Tibial nerve (tissue), 4 donors: ENCODE measurements around the gene MYOM1.

ENCODE experiments used
- EP300 ChIP-seq, 2 donors: sonication (generic); formaldehyde crosslinking; IDR thresholded peaks; one replicate each; pipeline ENCODE4 v1.6.1; 2017; ENCODE audit warnings: antibody characterized with exemption in 2 of 2, mild to moderate bottlenecking in 1 of 2
- POLR2A ChIP-seq, 2 donors: fragments of 450-650 bp; IDR thresholded peaks; one replicate each; pipeline ENCODE4 v1.6.1; 2017; ENCODE audit warnings: antibody characterized with exemption in 2 of 2, mild to moderate bottlenecking in 2 of 2, moderate library complexity in 2 of 2
- TF ChIP-seq, protein P1 (sequence below), 5 experiments: fragments of 200-600 bp in 3 of 5; fragments of 450-650 bp in 2 of 5; sonication (generic) in 3 of 5; IDR thresholded peaks; one replicate each; pipeline ENCODE4 v1.5.1; 2016 to 2019; ENCODE audit warnings: antibody characterized with exemption in 5 of 5, mild to moderate bottlenecking in 3 of 5, moderate library complexity in 2 of 5

DNA sequence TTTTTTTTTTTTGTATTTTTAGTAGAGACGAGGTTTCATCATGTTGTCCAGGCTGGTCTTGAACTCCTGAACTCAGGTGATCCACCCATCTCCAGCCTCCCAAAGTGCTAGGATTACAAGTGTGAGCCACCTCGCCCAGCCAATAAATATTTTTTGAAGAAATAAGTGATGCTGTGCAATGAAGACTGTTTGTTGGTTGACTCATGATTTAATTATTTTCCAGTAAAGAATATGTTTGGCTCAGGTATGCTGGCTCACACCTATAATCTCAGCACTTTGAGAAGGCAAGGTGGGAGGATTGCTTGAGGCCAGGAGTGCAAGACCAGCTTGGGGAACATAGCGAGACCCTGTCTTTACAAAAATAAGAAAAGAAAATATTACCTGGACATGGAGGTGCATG lies 165.0 kb downstream of the MYOM1 start:
- TF ChIP-seq POLR2A (IDR thresholded peaks at IDR 0.05) (no peak), EP300 (IDR thresholded peaks at IDR 0.05) (no peak)
- TF ChIP-seq, protein P1, sequence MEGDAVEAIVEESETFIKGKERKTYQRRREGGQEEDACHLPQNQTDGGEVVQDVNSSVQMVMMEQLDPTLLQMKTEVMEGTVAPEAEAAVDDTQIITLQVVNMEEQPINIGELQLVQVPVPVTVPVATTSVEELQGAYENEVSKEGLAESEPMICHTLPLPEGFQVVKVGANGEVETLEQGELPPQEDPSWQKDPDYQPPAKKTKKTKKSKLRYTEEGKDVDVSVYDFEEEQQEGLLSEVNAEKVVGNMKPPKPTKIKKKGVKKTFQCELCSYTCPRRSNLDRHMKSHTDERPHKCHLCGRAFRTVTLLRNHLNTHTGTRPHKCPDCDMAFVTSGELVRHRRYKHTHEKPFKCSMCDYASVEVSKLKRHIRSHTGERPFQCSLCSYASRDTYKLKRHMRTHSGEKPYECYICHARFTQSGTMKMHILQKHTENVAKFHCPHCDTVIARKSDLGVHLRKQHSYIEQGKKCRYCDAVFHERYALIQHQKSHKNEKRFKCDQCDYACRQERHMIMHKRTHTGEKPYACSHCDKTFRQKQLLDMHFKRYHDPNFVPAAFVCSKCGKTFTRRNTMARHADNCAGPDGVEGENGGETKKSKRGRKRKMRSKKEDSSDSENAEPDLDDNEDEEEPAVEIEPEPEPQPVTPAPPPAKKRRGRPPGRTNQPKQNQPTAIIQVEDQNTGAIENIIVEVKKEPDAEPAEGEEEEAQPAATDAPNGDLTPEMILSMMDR (IDR thresholded peaks at IDR 0.05) = no peak
